Mesendoderm (in vitro differentiated cells): ENCODE results near the gene ROR1.
A peak's percentile ranks its signal among the peaks of the same experiment; 100 is the strongest.

Experiments used
- DNase-seq: peaks from one replicate; pipeline ENCODE4 v3.0.0; 2013
- H2AK5ac ChIP-seq: 2 replicates; pipeline ENCODE4 v1.6.1; 2013; ENCODE audit warnings: low read length, inconsistent platforms
- H2BK120ac ChIP-seq: 2 replicates; pipeline ENCODE4 v1.6.1; 2013; ENCODE audit warnings: low read depth, mild to moderate bottlenecking, low read length, moderate library complexity, mixed read lengths
- H2BK15ac ChIP-seq: replicated peaks from 2 replicates; pipeline ENCODE4 v1.6.1; 2013; ENCODE audit warnings: low read depth, mild to moderate bottlenecking, moderate library complexity
- H2BK5ac ChIP-seq: 2 replicates; pipeline ENCODE4 v1.6.1; 2013; ENCODE audit warnings: low read length, inconsistent platforms
- H3K18ac ChIP-seq: 2 replicates; pipeline ENCODE4 v1.6.1; 2013; ENCODE audit warnings: mild to moderate bottlenecking, low read length, mixed read lengths
- H3K23ac ChIP-seq: one replicate; pipeline ENCODE4 v1.6.1; 2013; ENCODE audit warnings: low read length
- H3K27ac ChIP-seq: 2 replicates; pipeline ENCODE4 v1.5.1; 2013; ENCODE audit warnings: low read depth, mild to moderate bottlenecking, inconsistent platforms, low read length, moderate library complexity
- H3K27me3 ChIP-seq: 2 replicates; pipeline ENCODE4 v1.6.1; 2013; ENCODE audit warnings: low read length, control low read depth, mild to moderate bottlenecking, inconsistent platforms; ENCODE audit not compliant: insufficient read depth, poor library complexity
- H3K36me3 ChIP-seq: 2 replicates; pipeline ENCODE4 v1.6.1; 2013; ENCODE audit warnings: low read length, inconsistent platforms; ENCODE audit not compliant: control insufficient read depth, insufficient read depth
- H3K4ac ChIP-seq: one replicate; pipeline ENCODE4 v1.6.1; 2013; ENCODE audit warnings: low read depth, mild to moderate bottlenecking, low read length, moderate library complexity
- H3K4me1 ChIP-seq: 2 replicates; pipeline ENCODE4 v1.6.1; 2013; ENCODE audit warnings: low read depth, low read length, inconsistent platforms; ENCODE audit not compliant: control insufficient read depth
- H3K4me2 ChIP-seq: 2 replicates; pipeline ENCODE4 v1.6.1; 2013; ENCODE audit warnings: low read length
- H3K4me3 ChIP-seq: 2 replicates; pipeline ENCODE4 v1.5.1; 2013; ENCODE audit warnings: mild to moderate bottlenecking, low read length
- H3K56ac ChIP-seq: one replicate; pipeline ENCODE4 v1.6.1; 2013; ENCODE audit warnings: low read length
- H3K79me1 ChIP-seq: 2 replicates; pipeline ENCODE4 v1.6.1; 2013; ENCODE audit warnings: low read length, inconsistent platforms
- H3K79me2 ChIP-seq: 2 replicates; pipeline ENCODE4 v1.6.1; 2013; ENCODE audit warnings: mild to moderate bottlenecking, low read length; ENCODE audit not compliant: control insufficient read depth, insufficient read depth
- H3K9ac ChIP-seq: 2 replicates; pipeline ENCODE4 v1.6.1; 2013; ENCODE audit warnings: low read length, inconsistent platforms
- H4K5ac ChIP-seq: one replicate; pipeline ENCODE4 v1.6.1; 2013; ENCODE audit warnings: low read length
- H4K8ac ChIP-seq: one replicate; pipeline ENCODE4 v1.6.1; 2013; ENCODE audit warnings: low read depth, mild to moderate bottlenecking, control low read depth, low read length, moderate library complexity
- WGBS: extraction: QIAGEN DNeasy Blood & Tissue Kit; methylation state at CpG from one replicate; pipeline ENCODE4 v1.1.7; 2013; ENCODE audit warnings: low lambda C conversion rate, missing lambda C conversion rate; ENCODE audit not compliant: insufficient coverage; ENCODE audit errors: extremely low coverage; 5-methylcytosine and 5-hydroxymethylcytosine counted together

ROR1 gene

GRCh38 chr1:63802109-63802508 lies 28.3 kb downstream of the ROR1 start:
- WGBS, result no CpG with 5 or more reads among the region's 3 CpGs
- H3K79me1 ChIP-seq, result peaks cover 4% of the 10 kb centered on the region
- H3K23ac ChIP-seq, result no peak overlapping the region
- H2BK120ac ChIP-seq, result no peak overlapping the region
- peak; percentile 36 for DNase-seq
- H3K9ac ChIP-seq, result no peak overlapping the region
- no peak overlapping the region for H2BK15ac ChIP-seq
- no peak overlapping the region for H3K4me3 ChIP-seq
- H3K18ac ChIP-seq, result no peak overlapping the region
- H3K79me2 ChIP-seq, result peaks cover 17% of the 10 kb centered on the region
- H4K8ac ChIP-seq, result no peak overlapping the region
- no peak overlapping the region for H3K27ac ChIP-seq
- no peaks in the 10 kb centered on the region for H3K27me3 ChIP-seq
- no peaks in the 10 kb centered on the region for H3K4me1 ChIP-seq
- H3K36me3 ChIP-seq, result no peaks in the 10 kb centered on the region
- no peak overlapping the region for H2AK5ac ChIP-seq
- no peak overlapping the region for H3K4me2 ChIP-seq
- H4K5ac ChIP-seq, result no peak overlapping the region
- H3K56ac ChIP-seq, result no peak overlapping the region
- no peak overlapping the region for H3K4ac ChIP-seq
- H2BK5ac ChIP-seq, result no peak overlapping the region

- no peak for DNase-seq
- no peak overlapping the region for H2BK120ac ChIP-seq
- H2BK5ac ChIP-seq, result no peak overlapping the region
- H4K5ac ChIP-seq, result no peak overlapping the region
- no peak overlapping the region for H3K27ac ChIP-seq
- no CpG with 5 or more reads among the region's 5 CpGs for WGBS
- H3K23ac ChIP-seq, result peak overlapping the region; percentile 17
- no peaks in the 10 kb centered on the region for H3K27me3 ChIP-seq
- no peak overlapping the region for H3K9ac ChIP-seq
- H2BK15ac ChIP-seq, result no peak overlapping the region
- no peak overlapping the region for H4K8ac ChIP-seq
- H3K4ac ChIP-seq, result no peak overlapping the region
- no peak overlapping the region for H3K56ac ChIP-seq
- H3K4me3 ChIP-seq, result no peak overlapping the region
- H3K18ac ChIP-seq, result no peak overlapping the region
- no peaks in the 10 kb centered on the region for H3K36me3 ChIP-seq
- peaks cover 5% of the 10 kb centered on the region for H3K79me1 ChIP-seq
- H3K4me1 ChIP-seq, result no peaks in the 10 kb centered on the region
- no peak overlapping the region for H2AK5ac ChIP-seq
- H3K79me2 ChIP-seq, result peaks cover 19% of the 10 kb centered on the region
- H3K4me2 ChIP-seq, result no peak overlapping the region
Observed at GRCh38 chr1:63804829-63805484, 31.1 kb downstream of the ROR1 start.

GRCh38 chr1:63807046-63807445 lies 33.2 kb downstream of the ROR1 start:
- Histone ChIP-seq H3K36me3 (no peaks in the 10 kb centered on the region), H3K56ac (no peak overlapping the region), H3K4me3 (no peak overlapping the region), H3K4me1 (peaks cover 2% of the 10 kb centered on the region), H2BK15ac (no peak overlapping the region), H3K4me2 (no peak overlapping the region), H3K79me2 (peaks cover 18% of the 10 kb centered on the region), H3K4ac (no peak overlapping the region), H4K8ac (no peak overlapping the region), H3K23ac (no peak overlapping the region), H3K27ac (no peak overlapping the region), H2AK5ac (no peak overlapping the region), H2BK5ac (no peak overlapping the region), H3K79me1 (peaks cover 3% of the 10 kb centered on the region), H3K27me3 (no peaks in the 10 kb centered on the region), H3K9ac (no peak overlapping the region), H4K5ac (no peak overlapping the region), H2BK120ac (no peak overlapping the region), H3K18ac (no peak overlapping the region)
- WGBS, result no CpG with 5 or more reads among the region's 1 CpG
- no peak for DNase-seq

- Histone ChIP-seq H3K27ac (no peak overlapping the region), H4K8ac (no peak overlapping the region), H3K4ac (no peak overlapping the region)
Observed at GRCh38 chr1:63810936-63811469, 37.2 kb downstream of the ROR1 start.

GRCh38 chr1:63812071-63812700 lies 38.4 kb downstream of the ROR1 start:
- Histone ChIP-seq H4K5ac (no peak overlapping the region), H3K23ac (no peak overlapping the region), H3K56ac (no peak overlapping the region), H3K79me1 (peaks cover 5% of the 10 kb centered on the region), H4K8ac (no peak overlapping the region), H3K9ac (no peak overlapping the region), H3K27ac (no peak overlapping the region), H3K27me3 (no peaks in the 10 kb centered on the region), H2BK15ac (no peak overlapping the region), H3K79me2 (peaks cover 20% of the 10 kb centered on the region), H3K36me3 (no peaks in the 10 kb centered on the region), H3K4me3 (no peak overlapping the region), H2BK5ac (no peak overlapping the region), H3K4me2 (no peak overlapping the region), H2AK5ac (no peak overlapping the region), H2BK120ac (no peak overlapping the region), H3K4me1 (peaks cover 4% of the 10 kb centered on the region), H3K4ac (no peak overlapping the region), H3K18ac (no peak overlapping the region)
- WGBS, result no CpG with 5 or more reads among the region's 6 CpGs
- no peak for DNase-seq

More at GRCh38 chr1:63810936-63811469, 37.2 kb downstream of the ROR1 start:
- Histone ChIP-seq H3K79me2 (peaks cover 21% of the 10 kb centered on the region), H3K4me2 (no peak overlapping the region), H3K4me3 (no peak overlapping the region), H3K4me1 (peaks cover 2% of the 10 kb centered on the region), H3K36me3 (no peaks in the 10 kb centered on the region), H3K9ac (no peak overlapping the region), H2BK15ac (no peak overlapping the region), H3K18ac (no peak overlapping the region), H2AK5ac (no peak overlapping the region), H2BK120ac (no peak overlapping the region), H4K5ac (no peak overlapping the region), H2BK5ac (no peak overlapping the region), H3K23ac (no peak overlapping the region), H3K79me1 (peaks cover 3% of the 10 kb centered on the region), H3K56ac (no peak overlapping the region), H3K27me3 (no peaks in the 10 kb centered on the region)
- no CpG with 5 or more reads among the region's 3 CpGs for WGBS
- no peak for DNase-seq
